ENCODE results near the gene STAC2. TPM values are rescaled to one million over a fixed set of nuclear protein-coding genes. Genes with fewer than 3 reads are reported as not detected.

Gene STAC2
- total and polyA plus RNA-seq, 2 donors (not counting 1 experiment from before 2014, with no cell fraction given), result not detected

- DNase-seq, result peak; percentile 65
- Histone ChIP-seq H3K27me3 (replicated peaks in 1 of 4; ENCODE audit: control extremely low read depth in 1 of 4, control insufficient read depth in 3 of 4, insufficient read depth in 4 of 4, low read length in 3 of 4) (peaks cover 0 to 12% (median 3%) of the 10 kb centered on the region in 4 experiments), H3K4me1 (ENCODE audit: control insufficient read depth in 2 of 2, insufficient read depth in 2 of 2, low read length in 2 of 2) (peaks cover 32 to 39% of the 10 kb centered on the region in 2 donors), H2AFZ (ENCODE audit: insufficient read depth, low read depth, low read length, poor library complexity, severe bottlenecking) (peak overlapping the region; percentile 76), H3K27ac (ENCODE audit: low read length in 2 of 2) (no peak overlapping the region), H3K79me2 (ENCODE audit: control insufficient read depth, insufficient read depth, low read length) (no peaks in the 10 kb centered on the region), H3K4me3 (ENCODE audit: control extremely low read depth in 1 of 5, extremely low read depth in 1 of 5, insufficient read depth in 1 of 5, low read depth in 2 of 5, low read length in 4 of 5) (peak overlapping the region in 4 of 5 experiments; percentile 35 to 52 (median 48)), H3K36me3 (replicated peaks in 1 of 2; ENCODE audit: control extremely low read depth in 1 of 2, control insufficient read depth in 1 of 2, extremely low read depth in 1 of 2, insufficient read depth in 2 of 2, low read length in 1 of 2) (peaks cover 2 to 7% of the 10 kb centered on the region in 2 experiments), H3K4me2 (replicated peaks; ENCODE audit: low read depth, low read length, poor library complexity, severe bottlenecking) (peak overlapping the region; percentile 96), H4K20me1 (ENCODE audit: control insufficient read depth, insufficient read depth, low read length, poor library complexity, severe bottlenecking) (no peaks in the 10 kb centered on the region), H3K9me3 (ENCODE audit: control extremely low read depth in 1 of 3, control insufficient read depth in 2 of 3, insufficient read depth in 1 of 3, low read length in 2 of 3) (peaks cover 0 to 3% (median 0%) of the 10 kb centered on the region in 3 donors), H3K9ac (ENCODE audit: low read length) (peak overlapping the region; percentile 59)
- ATAC-seq (ENCODE audit: low read depth), result peak; percentile 40
- intact Hi-C loops (cut with micrococcal nuclease), result loop anchor here (1.0 to 10.0 kb wide), 2 partner anchors 9 to 195 kb away; partner anchors contain the start of genes FBXL20 and RPL19
- no peaks in the 10 kb centered on the region for H3K9me3 Mint-ChIP-seq (ENCODE audit: insufficient read depth)
- no peak for TF ChIP-seq CTCF (IDR thresholded peaks at IDR 0.05)
- no peak for TF ChIP-seq EZH2 (IDR thresholded peaks at IDR 0.05; ENCODE audit: borderline replicate concordance, insufficient read depth, low read depth, low read length, poor library complexity, severe bottlenecking)
- H3K4me1 Mint-ChIP-seq, result peaks cover 33% of the 10 kb centered on the region
- CTCF ChIA-PET, result interaction anchor here (0.5 to 18.9 kb wide), 9 partner anchors 10 to 656 kb away, joined by 3 to 707 read pairs (median 4); partner anchors contain the start of genes CDK12, MED1 and RPL19
- H3K27ac Mint-ChIP-seq, result peak overlapping the region; percentile 68
- POLR2A ChIA-PET, result interaction anchor here (0.6 to 1.8 kb wide), 7 partner anchors 10 to 344 kb away, joined by 3 to 11 read pairs (median 5); partner anchors contain the start of genes CDK12 and RPL19
- H3K27me3 Mint-ChIP-seq, result no peaks in the 10 kb centered on the region
- WGBS (ENCODE audit: insufficient coverage), result 4% methylated on average over 37 of the region's 39 CpGs
- H3K4me3 Mint-ChIP-seq, result peak overlapping the region; percentile 77
These were observed 16.2 kb downstream of the STAC2 start for GRCh38 chr17:39209317-39210092.
